Measurements from ENCODE around the gene RERE. TPM values are rescaled to one million over a fixed set of nuclear protein-coding genes. Genes with fewer than 3 reads are reported as not detected.

The RERE gene
- total RNA-seq, 2 donors from 2014 or later, result 144 to 174 TPM

DNA sequence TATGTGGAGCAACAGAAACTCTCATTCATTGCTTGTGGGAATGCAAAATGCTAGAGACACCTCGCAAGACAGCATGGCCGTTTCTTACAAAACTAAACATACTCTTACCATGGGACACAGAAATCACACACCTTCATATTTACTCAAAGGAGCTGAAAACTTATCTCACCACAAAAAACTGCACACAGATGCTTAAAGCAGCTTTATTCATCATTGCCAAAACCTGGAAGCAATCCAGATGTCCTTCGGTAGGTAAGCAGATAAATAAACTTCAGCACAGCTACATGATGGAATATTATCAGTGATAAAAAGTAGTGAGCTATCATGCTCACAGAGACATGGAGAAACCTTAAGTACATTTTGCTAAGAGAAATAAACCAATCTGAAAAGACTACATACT is 124.3 kb downstream of the RERE start:
- Histone ChIP-seq H3K27ac (no peak overlapping the region), H3K36me3 (no peaks in the 10 kb centered on the region), H3K4me3 (no peak overlapping the region), H3K27me3 (replicated peaks; ENCODE audit: insufficient read depth) (no peaks in the 10 kb centered on the region), H3K4me1 (ENCODE audit: control insufficient read depth in 1 of 2, low read depth in 2 of 2) (peaks cover 0 to 12% of the 10 kb centered on the region in 2 donors), H3K9me3 (no peaks in the 10 kb centered on the region)
- ATAC-seq (ENCODE audit: insufficient number of reproducible peaks, low FRiP score, low read depth), result no peak
- TF ChIP-seq, protein P1, sequence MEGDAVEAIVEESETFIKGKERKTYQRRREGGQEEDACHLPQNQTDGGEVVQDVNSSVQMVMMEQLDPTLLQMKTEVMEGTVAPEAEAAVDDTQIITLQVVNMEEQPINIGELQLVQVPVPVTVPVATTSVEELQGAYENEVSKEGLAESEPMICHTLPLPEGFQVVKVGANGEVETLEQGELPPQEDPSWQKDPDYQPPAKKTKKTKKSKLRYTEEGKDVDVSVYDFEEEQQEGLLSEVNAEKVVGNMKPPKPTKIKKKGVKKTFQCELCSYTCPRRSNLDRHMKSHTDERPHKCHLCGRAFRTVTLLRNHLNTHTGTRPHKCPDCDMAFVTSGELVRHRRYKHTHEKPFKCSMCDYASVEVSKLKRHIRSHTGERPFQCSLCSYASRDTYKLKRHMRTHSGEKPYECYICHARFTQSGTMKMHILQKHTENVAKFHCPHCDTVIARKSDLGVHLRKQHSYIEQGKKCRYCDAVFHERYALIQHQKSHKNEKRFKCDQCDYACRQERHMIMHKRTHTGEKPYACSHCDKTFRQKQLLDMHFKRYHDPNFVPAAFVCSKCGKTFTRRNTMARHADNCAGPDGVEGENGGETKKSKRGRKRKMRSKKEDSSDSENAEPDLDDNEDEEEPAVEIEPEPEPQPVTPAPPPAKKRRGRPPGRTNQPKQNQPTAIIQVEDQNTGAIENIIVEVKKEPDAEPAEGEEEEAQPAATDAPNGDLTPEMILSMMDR (IDR thresholded peaks at IDR 0.05), result no peak
- DNase-seq (ENCODE audit: low spot score), result no peak

DNA sequence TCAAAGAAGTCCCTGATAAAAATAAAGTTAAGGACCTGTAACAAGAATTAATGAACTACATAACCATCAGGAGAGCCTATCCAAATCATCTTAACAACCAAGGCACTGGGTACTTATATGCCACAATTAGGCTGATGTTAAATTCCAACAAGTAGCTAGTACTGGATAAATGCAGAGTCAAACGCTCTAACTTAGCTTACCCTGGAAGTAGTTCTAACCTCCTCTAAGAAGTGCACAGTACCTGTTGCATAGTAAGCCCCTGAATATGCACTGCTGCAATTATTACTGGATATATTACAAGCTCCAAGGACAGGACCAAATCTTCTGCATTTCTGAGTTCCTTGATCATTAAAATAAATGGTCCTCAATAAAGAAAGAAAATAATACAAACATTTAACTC is 125.8 kb downstream of the RERE start:
- Histone ChIP-seq H3K9me3 (no peaks in the 10 kb centered on the region), H3K27me3 (replicated peaks; ENCODE audit: insufficient read depth) (no peaks in the 10 kb centered on the region), H3K27ac (no peak overlapping the region), H3K4me3 (no peak overlapping the region), H3K4me1 (ENCODE audit: control insufficient read depth in 1 of 2, low read depth in 2 of 2) (peaks cover 2 to 13% of the 10 kb centered on the region in 2 donors), H3K36me3 (no peaks in the 10 kb centered on the region)
- DNase-seq (ENCODE audit: low spot score), result no peak
- no peak for ATAC-seq (ENCODE audit: insufficient number of reproducible peaks, low FRiP score, low read depth)
- TF ChIP-seq, protein P1 (IDR thresholded peaks at IDR 0.05), result no peak

DNA sequence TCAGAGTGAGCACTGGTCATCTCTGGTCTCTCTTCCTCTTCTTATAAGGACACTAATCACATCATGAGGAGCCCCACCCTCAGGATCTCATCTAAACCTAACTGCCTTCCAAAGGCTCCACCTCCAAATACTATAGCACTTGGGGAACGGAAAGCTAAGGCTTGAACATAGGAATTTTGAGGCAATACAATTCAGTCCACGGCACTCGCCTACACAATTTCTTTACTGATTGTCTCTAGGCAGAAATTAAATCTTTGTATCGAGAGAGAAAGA is 127.3 kb downstream of the RERE start:
- no peaks in the 10 kb centered on the region for H3K27me3 ChIP-seq (replicated peaks; ENCODE audit: insufficient read depth)
- peaks cover 2 to 14% of the 10 kb centered on the region in 2 donors for H3K4me1 ChIP-seq (ENCODE audit: control insufficient read depth in 1 of 2, low read depth in 2 of 2)
- ATAC-seq (ENCODE audit: insufficient number of reproducible peaks, low FRiP score, low read depth), result no peak
- no peaks in the 10 kb centered on the region for H3K36me3 ChIP-seq
- no peak for DNase-seq (ENCODE audit: low spot score)
- TF ChIP-seq, protein P1 (IDR thresholded peaks at IDR 0.05), result no peak
- no peak overlapping the region for H3K27ac ChIP-seq
- no peaks in the 10 kb centered on the region for H3K9me3 ChIP-seq
- no peak overlapping the region for H3K4me3 ChIP-seq

DNA sequence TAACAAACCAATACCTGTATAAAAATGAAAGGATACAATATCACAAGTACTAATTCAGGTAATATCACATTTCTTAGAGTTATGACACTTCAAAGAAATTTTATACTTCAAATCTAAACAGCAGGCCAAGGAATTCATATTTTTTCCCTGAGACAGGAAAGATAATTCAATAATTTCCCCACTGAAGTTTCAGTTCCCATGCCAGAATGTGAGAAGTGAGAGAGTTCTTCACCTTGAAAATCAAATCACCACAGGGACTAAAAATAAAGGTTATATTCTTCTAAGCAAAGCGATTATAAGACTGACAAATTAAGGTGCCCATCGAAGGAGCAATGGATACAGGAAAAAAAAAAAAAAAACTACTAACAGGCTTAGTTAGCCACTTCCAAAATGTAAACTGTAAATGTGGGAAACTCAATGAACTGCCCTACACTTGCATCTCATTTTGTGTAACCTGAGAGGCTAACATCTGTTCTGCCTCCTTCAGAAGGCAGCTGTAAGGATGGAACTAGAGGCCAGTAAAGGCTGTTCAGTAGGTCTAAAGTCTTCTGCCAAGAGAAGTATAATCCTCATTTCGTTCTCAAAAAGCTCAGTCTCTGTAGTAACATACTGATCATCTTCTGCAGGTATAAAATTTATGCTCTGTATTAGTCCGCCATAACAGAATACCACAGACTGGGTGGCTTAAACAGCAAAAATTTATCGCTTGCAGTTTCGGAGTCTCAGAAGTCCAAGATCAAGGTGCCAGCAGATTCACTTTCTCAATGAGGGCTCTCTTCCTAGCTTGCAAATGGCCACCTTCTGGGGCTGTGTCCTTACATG is 127.8 kb downstream of the RERE start:
- no peak for ATAC-seq (ENCODE audit: insufficient number of reproducible peaks, low FRiP score, low read depth)
- no peak for DNase-seq (ENCODE audit: low spot score)
- Histone ChIP-seq H3K27ac (no peak overlapping the region), H3K27me3 (replicated peaks; ENCODE audit: insufficient read depth) (no peaks in the 10 kb centered on the region), H3K4me1 (ENCODE audit: control insufficient read depth in 1 of 2, low read depth in 2 of 2) (peaks cover 2 to 14% of the 10 kb centered on the region in 2 donors), H3K36me3 (no peaks in the 10 kb centered on the region), H3K9me3 (no peaks in the 10 kb centered on the region), H3K4me3 (no peak overlapping the region)
- TF ChIP-seq, protein P1 (IDR thresholded peaks at IDR 0.05), result no peak

DNA sequence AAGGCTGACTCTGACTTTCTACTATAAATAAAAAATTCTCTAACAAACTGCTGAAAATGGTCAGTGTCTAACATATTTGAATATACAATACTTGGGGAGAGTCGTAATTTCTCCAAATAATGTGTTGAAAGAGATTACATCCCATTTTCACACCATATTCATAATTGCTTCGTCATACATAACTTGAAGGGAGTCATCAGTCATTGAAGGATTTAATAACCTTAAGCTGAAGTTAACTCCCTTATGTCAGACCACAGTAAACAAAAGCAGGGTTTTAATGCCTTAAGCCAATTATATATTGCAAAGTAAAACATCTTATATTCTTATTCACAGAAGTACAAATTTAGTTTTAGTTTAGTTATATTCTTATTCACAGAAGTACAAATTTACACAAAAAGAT is 129.9 kb downstream of the RERE start:
- Histone ChIP-seq H3K9me3 (no peaks in the 10 kb centered on the region), H3K27me3 (replicated peaks; ENCODE audit: insufficient read depth) (no peaks in the 10 kb centered on the region), H3K36me3 (no peaks in the 10 kb centered on the region), H3K4me1 (ENCODE audit: control insufficient read depth in 1 of 2, low read depth in 2 of 2) (peaks cover 2 to 14% of the 10 kb centered on the region in 2 donors), H3K4me3 (no peak overlapping the region), H3K27ac (no peak overlapping the region)
- DNase-seq (ENCODE audit: low spot score) (no peak), ATAC-seq (ENCODE audit: insufficient number of reproducible peaks, low FRiP score, low read depth) (no peak)
- TF ChIP-seq, protein P1 (IDR thresholded peaks at IDR 0.05), result no peak
